RWPE2 (cell line): ENCODE results near the gene PTPRD.

Experiments
- ATAC-seq: fragments of 200-7000 bp; cut with Tn5 transposase; 3 replicates; pipeline ENCODE4 v1.9.1; 2021; ENCODE audit warnings: low read depth
- DNase-seq: peaks from one replicate; pipeline ENCODE4 v3.0.0-alpha.2; 2020; ENCODE audit warnings: low spot score
- H3K27ac ChIP-seq: fragments of 450-650 bp; 2 replicates; pipeline ENCODE4 v1.5.1; 2017; ENCODE audit warnings: mild to moderate bottlenecking; ENCODE audit not compliant: poor library complexity, severe bottlenecking
- H3K27me3 ChIP-seq: fragments of 250-450 bp; sonication (Bioruptor Pico); 2 replicates; pipeline ENCODE4 v1.5.1; 2021; ENCODE audit warnings: mild to moderate bottlenecking, moderate library complexity; ENCODE audit not compliant: insufficient read depth, poor library complexity, severe bottlenecking
- H3K36me3 ChIP-seq: fragments of 250-450 bp; sonication (Bioruptor Pico); 2 replicates; pipeline ENCODE4 v1.5.1; 2020; ENCODE audit warnings: low read depth, mild to moderate bottlenecking, moderate library complexity
- H3K4me1 ChIP-seq: fragments of 250-450 bp; sonication (Bioruptor Pico); 2 replicates; pipeline ENCODE4 v1.5.1; 2021; ENCODE audit warnings: mild to moderate bottlenecking, moderate library complexity; ENCODE audit not compliant: insufficient read depth, poor library complexity, severe bottlenecking
- H3K4me3 ChIP-seq: fragments of 250-450 bp; sonication (Bioruptor Pico); 2 replicates; pipeline ENCODE4 v1.5.1; 2021; ENCODE audit warnings: mild to moderate bottlenecking, moderate library complexity; ENCODE audit not compliant: severe bottlenecking
- H3K9me3 ChIP-seq: fragments of 250-450 bp; sonication (Bioruptor Pico); 2 replicates; pipeline ENCODE4 v1.5.1; 2021; ENCODE audit warnings: mild to moderate bottlenecking, moderate library complexity; ENCODE audit not compliant: severe bottlenecking
- CTCF ChIP-seq: fragments of 450-650 bp; IDR thresholded peaks from one replicate; pipeline ENCODE4 v1.5.1; 2017; ENCODE audit warnings: mild to moderate bottlenecking, moderate library complexity; ENCODE audit not compliant: poor library complexity, severe bottlenecking

PTPRD gene

DNA sequence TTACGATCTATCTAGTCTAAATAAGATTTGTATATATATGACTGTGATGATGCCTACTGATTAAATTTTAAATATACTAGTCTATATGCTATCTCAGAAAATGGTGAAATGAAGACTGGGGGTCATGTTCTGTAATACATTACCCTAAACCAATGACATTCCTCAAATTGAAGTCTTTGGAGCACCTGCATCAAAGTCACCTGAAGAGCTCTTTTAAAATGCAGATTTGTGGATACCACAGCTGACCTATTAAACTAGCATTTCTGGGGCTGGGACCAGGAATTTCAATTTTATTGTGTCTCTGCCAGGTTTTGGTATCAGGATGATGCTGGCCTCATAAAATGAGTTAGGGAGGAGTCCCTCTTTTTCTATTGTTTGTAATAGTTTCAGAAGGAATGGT, 2181.3 kb downstream of the PTPRD start:
- Histone ChIP-seq H3K27me3 (no peaks in the 10 kb centered on the region), H3K4me1 (no peaks in the 10 kb centered on the region), H3K9me3 (no peaks in the 10 kb centered on the region), H3K4me3 (no peak overlapping the region), H3K27ac (no peak overlapping the region), H3K36me3 (no peaks in the 10 kb centered on the region)
- DNase-seq = no peak
- TF ChIP-seq CTCF = no peak
- no peak for ATAC-seq

DNA sequence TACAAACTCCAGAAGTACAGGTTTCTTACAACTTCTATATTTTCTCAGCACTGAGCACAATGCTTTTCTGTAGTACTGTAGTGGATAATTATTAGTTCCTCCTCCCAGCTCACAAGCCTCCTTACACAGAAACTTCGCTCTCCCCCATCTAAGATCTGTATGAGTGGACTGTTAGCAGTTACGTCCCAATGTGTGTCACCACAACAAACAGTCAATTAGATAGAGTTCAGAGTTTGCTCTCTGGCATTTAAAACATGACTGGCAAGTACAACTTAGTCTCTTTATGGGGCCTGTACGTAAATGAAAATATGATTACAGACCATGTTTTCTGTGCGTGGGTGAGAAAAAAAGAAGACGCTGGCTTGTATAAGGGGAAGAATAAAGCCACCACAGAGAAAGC, 2181.9 kb downstream of the PTPRD start:
- no peak overlapping the region for H3K27ac ChIP-seq
- H3K4me1 ChIP-seq = no peaks in the 10 kb centered on the region
- TF ChIP-seq CTCF = no peak
- H3K4me3 ChIP-seq = no peak overlapping the region
- no peaks in the 10 kb centered on the region for H3K9me3 ChIP-seq
- DNase-seq (no peak), ATAC-seq (no peak)
- no peaks in the 10 kb centered on the region for H3K27me3 ChIP-seq
- no peaks in the 10 kb centered on the region for H3K36me3 ChIP-seq

GRCh38 chr9:8429768-8430167, 2183.0 kb downstream of the PTPRD start:
- Histone ChIP-seq H3K4me1 (no peaks in the 10 kb centered on the region), H3K9me3 (no peaks in the 10 kb centered on the region), H3K36me3 (no peaks in the 10 kb centered on the region), H3K27ac (no peak overlapping the region), H3K27me3 (no peaks in the 10 kb centered on the region), H3K4me3 (no peak overlapping the region)
- no peak for TF ChIP-seq CTCF
- ATAC-seq (no peak), DNase-seq (no peak)

DNA sequence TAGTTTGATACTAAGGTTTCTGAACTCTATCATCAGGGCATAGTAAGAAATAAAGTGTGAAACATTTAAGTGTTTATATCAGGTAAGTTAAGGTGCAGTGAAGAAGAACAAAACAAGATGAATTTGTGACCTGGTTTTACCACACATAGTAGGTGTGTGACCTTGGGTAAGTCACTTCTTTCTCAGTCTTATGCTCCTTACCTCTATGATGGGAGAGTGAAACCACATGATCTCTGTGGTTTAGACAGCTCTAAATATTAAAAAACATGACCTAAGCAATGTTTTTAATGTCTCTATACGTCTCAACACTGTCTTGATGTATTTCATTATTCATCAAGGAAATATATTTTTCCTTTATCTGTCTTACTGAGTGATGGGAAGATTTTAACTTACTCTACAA, 2183.6 kb downstream of the PTPRD start:
- Histone ChIP-seq H3K36me3 (no peaks in the 10 kb centered on the region), H3K4me1 (no peaks in the 10 kb centered on the region), H3K27me3 (no peaks in the 10 kb centered on the region), H3K27ac (no peak overlapping the region), H3K4me3 (no peak overlapping the region), H3K9me3 (no peaks in the 10 kb centered on the region)
- ATAC-seq (no peak), DNase-seq (no peak)
- no peak for TF ChIP-seq CTCF

DNA sequence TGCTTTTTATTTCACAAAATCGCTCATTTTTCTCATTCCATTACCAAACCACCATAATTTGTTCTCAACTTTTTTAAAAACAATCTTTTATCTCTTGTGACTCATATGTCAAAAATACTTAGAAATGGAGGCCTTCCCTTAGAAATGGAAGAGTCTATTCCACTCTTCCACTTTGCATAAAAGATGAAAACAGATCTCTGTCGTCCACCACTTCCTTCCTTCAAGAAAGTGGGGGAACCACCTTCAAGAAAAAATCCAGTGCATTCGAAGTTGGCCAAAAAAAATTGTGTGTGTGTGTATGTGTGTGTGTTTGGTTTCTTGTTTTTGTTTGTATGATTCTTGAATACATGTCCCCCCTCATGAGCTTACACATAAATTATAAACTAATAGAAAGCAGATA, 2184.4 kb downstream of the PTPRD start:
- H3K27ac ChIP-seq = no peak overlapping the region
- DNase-seq (no peak), ATAC-seq (no peak)
- H3K36me3 ChIP-seq = no peaks in the 10 kb centered on the region
- H3K4me1 ChIP-seq = no peaks in the 10 kb centered on the region
- no peaks in the 10 kb centered on the region for H3K27me3 ChIP-seq
- no peaks in the 10 kb centered on the region for H3K9me3 ChIP-seq
- no peak for TF ChIP-seq CTCF
- no peak overlapping the region for H3K4me3 ChIP-seq
